MG63 (cell line): ENCODE measurements around the gene ASPDH. TPM values are rescaled to one million over a fixed set of nuclear protein-coding genes. Genes with fewer than 3 reads are reported as not detected.

Experiments
- DNase-seq: peaks from one replicate; pipeline ENCODE4 v3.0.0-alpha.2; 2020
- H3K27me3 ChIP-seq: fragments of 250-450 bp; sonication (Bioruptor Pico); 2 replicates; pipeline ENCODE4 v1.5.1; 2020; ENCODE audit warnings: mild to moderate bottlenecking, moderate library complexity
- H3K36me3 ChIP-seq: fragments of 250-450 bp; sonication (Bioruptor Pico); 2 replicates; pipeline ENCODE4 v1.5.1; 2020; ENCODE audit warnings: mild to moderate bottlenecking, moderate library complexity
- H3K4me3 ChIP-seq: fragments of 250-450 bp; sonication (Bioruptor Pico); 2 replicates; pipeline ENCODE4 v1.5.1; 2020; ENCODE audit warnings: mild to moderate bottlenecking, moderate library complexity
- H3K9me3 ChIP-seq: fragments of 250-450 bp; sonication (Bioruptor Pico); 2 replicates; pipeline ENCODE4 v1.5.1; 2020; ENCODE audit warnings: mild to moderate bottlenecking, moderate library complexity
- total RNA-seq: library from RNA; depleted of rRNA; stranded (reverse); fragments of >200 nt; shearing (Covaris generic); gene quantifications from 2 replicates; pipeline ENCODE4 v1.2.3, GENCODE V29; 2014; ENCODE audit warnings: low replicate concordance; rRNA removed

The ASPDH gene
- total RNA-seq = not detected in 2 replicates

GRCh38 chr19:50513746-50514345, at the start of gene ASPDH:
ASPDH (minus strand) TSS chr19:50513913; CDS start chr19:50513823, 90 bp downstream.
- H3K4me3 ChIP-seq = no peak within 1 kb of the TSS
- H3K9me3 ChIP-seq = no peaks in the 10 kb centered on the region
- H3K27me3 ChIP-seq = no peaks in the 10 kb centered on the region
- H3K36me3 ChIP-seq = no peaks in the 10 kb centered on the region
- DNase-seq = no peak

GRCh38 chr19:50562996-50563395, 49.3 kb upstream of the ASPDH start:
- Histone ChIP-seq H3K36me3 (no peaks in the 10 kb centered on the region), H3K9me3 (no peaks in the 10 kb centered on the region), H3K4me3 (no peak overlapping the region), H3K27me3 (peaks cover 35% of the 10 kb centered on the region)
- no peak for DNase-seq

- Histone ChIP-seq H3K9me3 (no peaks in the 10 kb centered on the region), H3K27me3 (peaks cover 35% of the 10 kb centered on the region), H3K4me3 (no peak overlapping the region), H3K36me3 (no peaks in the 10 kb centered on the region)
- no peak for DNase-seq
These were observed 48.6 kb upstream of the ASPDH start for GRCh38 chr19:50562329-50562728.

GRCh38 chr19:50559636-50560035, 45.9 kb upstream of the ASPDH start:
- Histone ChIP-seq H3K9me3 (no peaks in the 10 kb centered on the region), H3K4me3 (no peak overlapping the region), H3K36me3 (no peaks in the 10 kb centered on the region), H3K27me3 (peaks cover 21% of the 10 kb centered on the region)
- no peak for DNase-seq

- Histone ChIP-seq H3K36me3 (no peaks in the 10 kb centered on the region), H3K9me3 (no peaks in the 10 kb centered on the region), H3K4me3 (no peak overlapping the region), H3K27me3 (peaks cover 17% of the 10 kb centered on the region)
- DNase-seq = no peak
These were observed 44.7 kb upstream of the ASPDH start for GRCh38 chr19:50558449-50558848.

GRCh38 chr19:50558039-50558438, 44.3 kb upstream of the ASPDH start:
- no peak for DNase-seq
- H3K4me3 ChIP-seq = no peak overlapping the region
- peaks cover 18% of the 10 kb centered on the region for H3K27me3 ChIP-seq
- H3K9me3 ChIP-seq = no peaks in the 10 kb centered on the region
- no peaks in the 10 kb centered on the region for H3K36me3 ChIP-seq

- Histone ChIP-seq H3K9me3 (no peaks in the 10 kb centered on the region), H3K4me3 (no peak overlapping the region), H3K36me3 (no peaks in the 10 kb centered on the region), H3K27me3 (peaks cover 18% of the 10 kb centered on the region)
- no peak for DNase-seq
These were observed 43.4 kb upstream of the ASPDH start for GRCh38 chr19:50557009-50557613.

GRCh38 chr19:50556282-50557008, 42.7 kb upstream of the ASPDH start:
- Histone ChIP-seq H3K27me3 (peaks cover 20% of the 10 kb centered on the region), H3K4me3 (peak overlapping the region; percentile 45), H3K9me3 (no peaks in the 10 kb centered on the region), H3K36me3 (no peaks in the 10 kb centered on the region)
- peak; percentile 82 for DNase-seq

- no peaks in the 10 kb centered on the region for H3K36me3 ChIP-seq
- H3K4me3 ChIP-seq = peak overlapping the region; percentile 45
- H3K9me3 ChIP-seq = no peaks in the 10 kb centered on the region
- peaks cover 15% of the 10 kb centered on the region for H3K27me3 ChIP-seq
- no peak for DNase-seq
These were observed 42.0 kb upstream of the ASPDH start for GRCh38 chr19:50555450-50556281.

GRCh38 chr19:50555033-50555432, 41.3 kb upstream of the ASPDH start:
- peaks cover 12% of the 10 kb centered on the region for H3K27me3 ChIP-seq
- H3K4me3 ChIP-seq = no peak overlapping the region
- no peak for DNase-seq
- H3K36me3 ChIP-seq = no peaks in the 10 kb centered on the region
- no peaks in the 10 kb centered on the region for H3K9me3 ChIP-seq

GRCh38 chr19:50554212-50554611, 40.5 kb upstream of the ASPDH start:
- no peaks in the 10 kb centered on the region for H3K36me3 ChIP-seq
- no peaks in the 10 kb centered on the region for H3K9me3 ChIP-seq
- no peak overlapping the region for H3K4me3 ChIP-seq
- H3K27me3 ChIP-seq = peaks cover 12% of the 10 kb centered on the region
- no peak for DNase-seq

- Histone ChIP-seq H3K27me3 (peaks cover 12% of the 10 kb centered on the region), H3K9me3 (no peaks in the 10 kb centered on the region), H3K36me3 (no peaks in the 10 kb centered on the region), H3K4me3 (no peak overlapping the region)
- DNase-seq = no peak
These were observed 39.5 kb upstream of the ASPDH start for GRCh38 chr19:50553134-50553703.

GRCh38 chr19:50552540-50552939, 38.8 kb upstream of the ASPDH start:
- Histone ChIP-seq H3K9me3 (no peaks in the 10 kb centered on the region), H3K4me3 (no peak overlapping the region), H3K27me3 (peaks cover 12% of the 10 kb centered on the region), H3K36me3 (no peaks in the 10 kb centered on the region)
- no peak for DNase-seq

- DNase-seq = no peak
- Histone ChIP-seq H3K4me3 (no peak overlapping the region), H3K9me3 (no peaks in the 10 kb centered on the region), H3K36me3 (no peaks in the 10 kb centered on the region), H3K27me3 (peaks cover 12% of the 10 kb centered on the region)
These were observed 38.0 kb upstream of the ASPDH start for GRCh38 chr19:50551715-50552187.

- Histone ChIP-seq H3K36me3 (no peaks in the 10 kb centered on the region), H3K9me3 (no peaks in the 10 kb centered on the region), H3K4me3 (no peak overlapping the region), H3K27me3 (peaks cover 12% of the 10 kb centered on the region)
- no peak for DNase-seq
These were observed 37.5 kb upstream of the ASPDH start for GRCh38 chr19:50551034-50551714.

- no peaks in the 10 kb centered on the region for H3K36me3 ChIP-seq
- H3K27me3 ChIP-seq = peaks cover 12% of the 10 kb centered on the region
- H3K9me3 ChIP-seq = no peaks in the 10 kb centered on the region
- DNase-seq = no peak
- H3K4me3 ChIP-seq = no peak overlapping the region
These were observed 36.9 kb upstream of the ASPDH start for GRCh38 chr19:50550594-50550966.
